Spleen (tissue), 7 donors: ENCODE results near the gene PSMD13.

Source experiments
- CTCF ChIP-seq, 11 experiments: fragments of 200-600 bp in 7 of 11; fragments of 450-650 bp in 4 of 11; sonication (generic) in 4 of 11; IDR thresholded peaks in 8 of 11; conservative IDR thresholded peaks in 3 of 11; 1 replicate in 7 of 11; 2 replicates in 4 of 11; pipeline versions ENCODE4 v1.4.0 to v1.8.0; 2016 to 2021; ENCODE audit warnings: antibody characterized with exemption in 11 of 11, inconsistent platforms in 4 of 11, mild to moderate bottlenecking in 1 of 11
- POLR2A ChIP-seq, 3 donors: fragments of 450-650 bp; IDR thresholded peaks; one replicate each; pipeline ENCODE4 v1.5.1; 2017; ENCODE audit warnings: antibody characterized with exemption in 3 of 3, mild to moderate bottlenecking in 1 of 3
- POLR2AphosphoS5 ChIP-seq, 3 donors: sonication (generic); formaldehyde crosslinking; IDR thresholded peaks; one replicate each; pipeline ENCODE4 v1.5.1; 2017; ENCODE audit warnings: antibody characterized with exemption in 3 of 3
- donor health status: DM: no; HTN: no; CAD: no; lungs with moderate emphysema.
- donor health status: DM: no; HTN: no; CAD: no.
- donor health status: DM: no; HTN: no; CAD: no.

GRCh38 chr11:278001-278951 is 41.5 kb downstream of the PSMD13 start, which contains the start of gene NLRP6:
- no peak for TF ChIP-seq POLR2A (IDR thresholded peaks at IDR 0.05)
- no peak for TF ChIP-seq CTCF (IDR thresholded peaks at IDR 0.05 in 8 of 11, conservative IDR thresholded peaks at IDR 0.05 in 3 of 11)
- TF ChIP-seq POLR2AphosphoS5 (IDR thresholded peaks at IDR 0.05), result peak in 1 of 3 donors; percentile 60
